GM13977 (cell line): ENCODE data around the gene FRMD4A.

Source experiments
- DNase-seq: peaks from one replicate; pipeline ENCODE4 v3.0.0; 2012; ENCODE audit warnings: low spot score
- in situ Hi-C: fragments of 300-500 bp; cut with MboI; formaldehyde crosslinking; loops from one replicate; pipeline ENCODE4 v1.12.0; 2022; ENCODE audit warnings: low sequenced_read_pairs, low pct_unique_long_range_greater_than_20kb, mixed read lengths, inconsistent platforms; ENCODE audit not compliant: unreplicated experiment
- TF ChIP-seq, protein P1 (sequence below): IDR thresholded peaks from 2 replicates; pipeline ENCODE4 v1.5.1; 2012; ENCODE audit warnings: mild to moderate bottlenecking, control low read depth; ENCODE audit not compliant: insufficient read depth; ENCODE audit errors: extremely low read depth, missing control alignments

The FRMD4A gene

DNA sequence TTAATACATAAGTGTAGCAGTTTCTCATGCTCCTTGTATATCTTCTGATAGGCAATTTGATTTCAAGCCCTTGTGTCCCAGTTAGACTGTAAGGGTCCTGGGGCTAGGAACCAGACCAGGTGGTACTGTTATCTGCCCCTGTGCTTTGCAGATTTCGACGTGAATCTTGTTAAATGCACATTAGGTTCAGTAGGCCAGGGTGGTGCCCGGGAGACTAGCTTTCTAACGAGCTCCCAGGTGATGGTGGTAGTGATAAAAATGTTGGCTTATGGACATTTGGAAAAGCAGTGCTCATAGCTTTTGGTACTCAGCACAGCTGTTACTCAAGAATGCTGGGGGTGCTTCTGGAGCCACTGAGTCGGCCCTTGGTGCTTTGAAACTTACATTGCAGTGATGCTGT is 679.8 kb downstream of the FRMD4A start:
- DNase-seq = no peak
- TF ChIP-seq, protein P1, sequence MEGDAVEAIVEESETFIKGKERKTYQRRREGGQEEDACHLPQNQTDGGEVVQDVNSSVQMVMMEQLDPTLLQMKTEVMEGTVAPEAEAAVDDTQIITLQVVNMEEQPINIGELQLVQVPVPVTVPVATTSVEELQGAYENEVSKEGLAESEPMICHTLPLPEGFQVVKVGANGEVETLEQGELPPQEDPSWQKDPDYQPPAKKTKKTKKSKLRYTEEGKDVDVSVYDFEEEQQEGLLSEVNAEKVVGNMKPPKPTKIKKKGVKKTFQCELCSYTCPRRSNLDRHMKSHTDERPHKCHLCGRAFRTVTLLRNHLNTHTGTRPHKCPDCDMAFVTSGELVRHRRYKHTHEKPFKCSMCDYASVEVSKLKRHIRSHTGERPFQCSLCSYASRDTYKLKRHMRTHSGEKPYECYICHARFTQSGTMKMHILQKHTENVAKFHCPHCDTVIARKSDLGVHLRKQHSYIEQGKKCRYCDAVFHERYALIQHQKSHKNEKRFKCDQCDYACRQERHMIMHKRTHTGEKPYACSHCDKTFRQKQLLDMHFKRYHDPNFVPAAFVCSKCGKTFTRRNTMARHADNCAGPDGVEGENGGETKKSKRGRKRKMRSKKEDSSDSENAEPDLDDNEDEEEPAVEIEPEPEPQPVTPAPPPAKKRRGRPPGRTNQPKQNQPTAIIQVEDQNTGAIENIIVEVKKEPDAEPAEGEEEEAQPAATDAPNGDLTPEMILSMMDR = no peak
- in situ Hi-C loops = no loop called here

DNA sequence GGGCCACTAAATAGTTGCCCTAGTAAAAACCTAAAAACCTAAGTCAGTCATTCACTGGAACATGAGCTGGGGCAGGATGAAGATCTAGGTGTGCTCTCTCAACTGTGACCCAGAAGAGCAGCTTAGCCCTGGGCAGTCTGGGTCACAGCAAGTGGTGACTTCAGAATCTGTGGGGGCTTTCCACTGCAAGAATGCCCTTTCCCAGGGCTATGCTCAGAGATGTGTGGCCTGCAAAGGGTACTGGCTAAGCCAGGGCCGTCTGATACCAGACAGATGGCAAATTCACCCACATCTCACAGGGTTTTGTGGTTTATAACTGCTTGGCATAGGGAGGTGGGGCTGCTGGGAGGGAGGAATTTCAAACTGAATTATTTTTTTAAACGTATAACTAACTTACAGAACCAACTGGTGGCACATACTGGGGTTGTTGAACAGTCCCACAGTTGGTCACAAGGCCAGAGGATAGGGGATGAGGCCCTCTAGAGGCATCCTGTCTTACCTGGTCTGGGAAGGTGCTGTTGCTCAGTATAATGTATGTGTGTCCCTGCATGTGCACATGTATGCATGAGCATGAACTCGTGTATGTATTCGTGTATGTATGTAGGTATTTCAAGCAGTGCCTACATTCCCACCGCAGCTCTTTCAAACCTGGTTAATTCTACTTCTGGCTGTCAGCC is 680.7 kb downstream of the FRMD4A start:
- in situ Hi-C loops = no loop called here

GRCh38 chr10:13648425-13648824 is 682.3 kb downstream of the FRMD4A start:
- TF ChIP-seq, protein P1 = no peak
- no peak for DNase-seq
- in situ Hi-C loops = no loop called here

More for the DNA sequence above, 680.7 kb downstream of the FRMD4A start:
- no peak for DNase-seq
- TF ChIP-seq, protein P1 = no peak

- TF ChIP-seq, protein P1 = no peak
- in situ Hi-C loops = no loop called here
- no peak for DNase-seq
Measured at GRCh38 chr10:13644866-13645265, 685.9 kb downstream of the FRMD4A start.

DNA sequence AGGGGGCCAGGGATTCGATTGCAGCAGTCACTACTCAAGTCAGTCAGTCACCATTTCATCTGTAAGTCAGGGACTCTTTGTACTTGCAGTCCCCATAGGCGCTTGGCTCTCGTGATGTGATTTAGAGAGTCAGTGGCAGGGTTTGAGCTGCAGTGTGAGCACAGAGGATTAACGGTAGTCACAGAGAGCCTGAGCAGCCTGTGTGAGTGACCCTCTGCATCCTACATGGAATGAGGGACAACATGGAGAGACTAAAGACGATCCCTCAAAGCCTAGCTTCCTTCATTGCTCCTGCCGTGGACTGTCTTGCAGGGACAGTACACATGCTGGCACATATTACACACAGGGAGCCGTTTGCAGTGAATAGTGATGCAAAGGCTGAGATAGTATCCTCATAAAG is 687.7 kb downstream of the FRMD4A start:
- DNase-seq = no peak
- TF ChIP-seq, protein P1 = no peak
- in situ Hi-C loops = no loop called here

- DNase-seq = no peak
- in situ Hi-C loops = no loop called here
- TF ChIP-seq, protein P1 = no peak
Measured at GRCh38 chr10:13642293-13642692, 688.4 kb downstream of the FRMD4A start.
